K562 (cell line): ENCODE data around the gene MRPS18B. TPM values are rescaled to one million over a fixed set of nuclear protein-coding genes. Genes with fewer than 3 reads are reported as not detected.

Source experiments
- ADNP ChIP-seq: fragments of 200-800 bp; sonication (Bioruptor generic); IDR thresholded peaks from 2 replicates; pipeline ENCODE4 v1.6.1; 2016; ENCODE audit warnings: missing genetic modification characterization, missing compliant biosample characterization
- ATF7 ChIP-seq: fragments of 450-650 bp; IDR thresholded peaks from 2 replicates; pipeline ENCODE4 v1.7.1; 2014; ENCODE audit warnings: mild to moderate bottlenecking, moderate library complexity
- CBFB ChIP-seq: sonication (generic); formaldehyde crosslinking; IDR thresholded peaks from 2 replicates; pipeline ENCODE4 v1.4.0; 2020; ENCODE audit warnings: mild to moderate bottlenecking, missing genetic modification reagents
- EGR1 ChIP-seq: fragments of 450-650 bp; conservative IDR thresholded peaks from 2 replicates; pipeline ENCODE4 v1.6.1; 2017; ENCODE audit warnings: mild to moderate bottlenecking
- EP400 ChIP-seq: fragments of 450-650 bp; IDR thresholded peaks from 2 replicates; pipeline ENCODE4 v1.6.1; 2017; ENCODE audit warnings: antibody characterized with exemption, mild to moderate bottlenecking, moderate library complexity
- EWSR1 ChIP-seq: fragments of 450-650 bp; IDR thresholded peaks from 2 replicates; pipeline ENCODE4 v1.6.1; 2018; ENCODE audit warnings: borderline replicate concordance, mild to moderate bottlenecking, low read depth, moderate library complexity; ENCODE audit not compliant: partially characterized antibody
- HIVEP1 ChIP-seq: fragments of 250-450 bp; sonication (Bioruptor Pico); IDR thresholded peaks from 2 replicates; pipeline ENCODE4 v1.4.0; 2020; ENCODE audit warnings: mild to moderate bottlenecking
- MBD2 ChIP-seq: sonication (generic); IDR thresholded peaks from 2 replicates; pipeline ENCODE4 v1.6.1; 2016; ENCODE audit warnings: low read depth, borderline replicate concordance
- NCOR1 ChIP-seq: fragments of 450-650 bp; IDR thresholded peaks from 2 replicates; pipeline ENCODE4 v1.6.1; 2016; ENCODE audit warnings: mild to moderate bottlenecking, moderate library complexity
- NFE2 ChIP-seq: IDR thresholded peaks from 2 replicates; pipeline ENCODE4 v1.6.1; 2014; ENCODE audit warnings: antibody characterized with exemption, low read depth
- PKNOX1 ChIP-seq: fragments of 450-650 bp; IDR thresholded peaks from 2 replicates; pipeline ENCODE4 v1.6.1; 2016
- POLR3G ChIP-seq: IDR thresholded peaks from 2 replicates; pipeline ENCODE4 v1.6.1; 2011; ENCODE audit not compliant: insufficient read length, insufficient replicate concordance; ENCODE audit errors: extremely low read depth
- SMAD4 ChIP-seq: fragments of 250-450 bp; sonication (Bioruptor Pico); conservative IDR thresholded peaks from 2 replicates; pipeline ENCODE4 v1.8.0; 2021; ENCODE audit warnings: inconsistent platforms, mild to moderate bottlenecking, moderate library complexity
- WHSC1 ChIP-seq: IDR thresholded peaks from one replicate; pipeline ENCODE4 v1.6.1; 2012; ENCODE audit warnings: low read length, control low read depth, inconsistent platforms
- ZBTB1 ChIP-seq: sonication (generic); formaldehyde crosslinking; IDR thresholded peaks from 2 replicates; pipeline ENCODE4 v1.8.1; 2023; ENCODE audit warnings: missing genetic modification reagents, low read depth, mild to moderate bottlenecking, borderline replicate concordance
- ZFPM2 ChIP-seq: fragments of 250-450 bp; sonication (Bioruptor Pico); IDR thresholded peaks from 2 replicates; pipeline ENCODE4 v1.5.1; 2022; ENCODE audit warnings: mild to moderate bottlenecking
- ZHX1 ChIP-seq: fragments of 150-350 bp; conservative IDR thresholded peaks from 2 replicates; pipeline ENCODE4 v1.6.1; 2014; ENCODE audit warnings: low read length
- ZNF184 ChIP-seq: sonication (generic); formaldehyde crosslinking; IDR thresholded peaks from 2 replicates; pipeline ENCODE4 v1.5.0; 2020; ENCODE audit warnings: missing genetic modification reagents
- ZNF75A ChIP-seq: fragments of 450-650 bp; formaldehyde crosslinking; IDR thresholded peaks from 2 replicates; pipeline ENCODE4 v1.4.0; 2020; ENCODE audit warnings: mild to moderate bottlenecking
- ZNF830 ChIP-seq: fragments of 250-450 bp; sonication (Bioruptor Pico); IDR thresholded peaks from 2 replicates; pipeline ENCODE4 v1.5.0; 2021; ENCODE audit warnings: mild to moderate bottlenecking
- ZZZ3 ChIP-seq: fragments of 450-650 bp; IDR thresholded peaks from 2 replicates; pipeline ENCODE4 v1.6.1; 2016; ENCODE audit warnings: antibody characterized with exemption, mild to moderate bottlenecking, moderate library complexity
- polyA plus RNA-seq, 8 experiments: library from polyadenylated mRNA; depleted of rRNA in 4 of 8; stranded (reverse) in 5 of 8; unstranded in 3 of 8; fragments of >200 nt; fragmentation: Nextera tagmentation in 2 of 8; fragmentation: Illumina TruSeq in 1 of 8; extraction: Ambion mirVana in 2 of 8; extraction: Trizol in 1 of 8; gene quantifications; 2 replicates each; pipeline versions ENCODE4 v1.2.1 to v1.2.3, GENCODE V29; 2011 to 2014; ENCODE audit warnings: inconsistent platforms in 1 of 8, missing spikeins in 1 of 8
- total RNA-seq, 7 experiments: library from RNA; depleted of rRNA in 6 of 7; stranded (reverse); fragments of >200 nt in 6 of 7; fragmentation: Illumina TruSeq in 2 of 7; extraction: Trizol in 2 of 7; gene quantifications; 2 replicates each; pipeline versions ENCODE4 v1.2.1 to v1.2.3, GENCODE V29; 2011 to 2021; ENCODE audit warnings: low replicate concordance in 1 of 7
- TF ChIP-seq, protein P1 (sequence below): fragments of 250-450 bp; sonication (Bioruptor Pico); IDR thresholded peaks from 2 replicates; pipeline ENCODE4 v1.8.0; 2021; ENCODE audit warnings: moderate library complexity, mild to moderate bottlenecking, inconsistent platforms
- TF ChIP-seq, protein P2 (sequence below): fragments of 450-650 bp; formaldehyde crosslinking; IDR thresholded peaks from 2 replicates; pipeline ENCODE4 v1.4.0; 2022; ENCODE audit warnings: mild to moderate bottlenecking, moderate library complexity
- TF ChIP-seq, protein P3 (sequence below): fragments of 450-650 bp; IDR thresholded peaks from 2 replicates; pipeline ENCODE4 v1.7.0; 2016; ENCODE audit warnings: borderline replicate concordance

The MRPS18B gene
- total and polyA plus RNA-seq, 9 of the 15 experiments (the other 6 are each of a cell fraction or from before 2014, with no cell fraction given), result 132 to 383 (median 178) TPM

DNA sequence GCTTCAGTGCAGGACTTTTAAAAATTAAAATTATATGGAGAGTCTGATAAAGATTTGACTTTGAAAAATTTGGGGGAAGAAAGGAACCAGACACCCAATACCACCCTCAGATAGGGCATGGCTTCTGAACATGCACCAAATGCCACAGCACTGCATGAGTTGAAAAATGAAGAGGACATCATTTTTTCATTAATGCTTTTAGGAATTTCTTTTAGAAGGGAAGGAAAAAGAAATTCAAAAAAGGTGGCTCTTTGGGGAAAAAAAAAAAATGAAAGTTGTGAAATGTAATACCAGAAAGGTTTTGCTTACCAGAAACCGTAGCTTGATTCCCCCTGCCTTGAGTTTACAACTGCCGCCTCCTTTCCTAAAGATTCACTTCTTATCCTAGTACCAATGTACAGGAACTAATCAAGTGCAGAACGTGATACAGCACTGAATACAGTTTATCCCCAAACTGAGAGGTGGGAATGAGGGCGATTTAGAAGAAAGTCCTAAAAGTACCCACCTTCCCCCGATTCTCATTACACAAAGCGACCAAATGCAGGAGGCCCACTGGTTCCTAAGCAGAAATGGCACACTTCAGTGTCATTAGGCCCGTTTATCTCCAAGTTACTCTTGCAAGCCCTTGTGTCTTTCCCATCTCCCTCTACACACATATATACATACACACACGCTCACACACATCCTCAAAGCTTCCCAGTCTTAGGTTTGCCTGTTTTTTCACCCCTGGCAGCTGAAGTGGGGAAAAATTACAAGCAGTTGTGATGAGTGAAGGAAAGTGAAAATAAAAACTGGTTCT, 3.4 kb upstream of the MRPS18B start (continued):
- TF ChIP-seq ATF7 (no peak), ZNF75A (no peak), SMAD4 (CRISPR knock-in tag) (no peak), NCOR1 (no peak), ZFPM2 (CRISPR knock-in tag) (peak; percentile 41; the same call in 1 of the 2 replicates), ZBTB1 (CRISPR knock-in tag) (no peak), EWSR1 (peak; percentile 54), ZZZ3 (no peak), EP400 (no peak), NFE2 (no peak), WHSC1 (no peak), ZNF184 (CRISPR knock-in tag) (no peak), ZNF830 (CRISPR knock-in tag) (peak; percentile 90), CBFB (no peak), PKNOX1 (no peak), EGR1 (0 out of 2 replicates have a peak, but pooled peaks have one; percentile 3), ZHX1 (no peak), POLR3G (no peak), HIVEP1 (CRISPR knock-in tag) (no peak), ADNP (tag) (no peak), MBD2 (no peak)
- TF ChIP-seq, protein P1, sequence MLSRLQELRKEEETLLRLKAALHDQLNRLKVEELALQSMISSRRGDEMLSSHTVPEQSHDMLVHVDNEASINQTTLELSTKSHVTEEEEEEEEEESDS, result no peak
- TF ChIP-seq, protein P2, sequence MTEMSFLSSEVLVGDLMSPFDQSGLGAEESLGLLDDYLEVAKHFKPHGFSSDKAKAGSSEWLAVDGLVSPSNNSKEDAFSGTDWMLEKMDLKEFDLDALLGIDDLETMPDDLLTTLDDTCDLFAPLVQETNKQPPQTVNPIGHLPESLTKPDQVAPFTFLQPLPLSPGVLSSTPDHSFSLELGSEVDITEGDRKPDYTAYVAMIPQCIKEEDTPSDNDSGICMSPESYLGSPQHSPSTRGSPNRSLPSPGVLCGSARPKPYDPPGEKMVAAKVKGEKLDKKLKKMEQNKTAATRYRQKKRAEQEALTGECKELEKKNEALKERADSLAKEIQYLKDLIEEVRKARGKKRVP, result no peak; the same call in 1 of the 2 replicates
- TF ChIP-seq, protein P3, sequence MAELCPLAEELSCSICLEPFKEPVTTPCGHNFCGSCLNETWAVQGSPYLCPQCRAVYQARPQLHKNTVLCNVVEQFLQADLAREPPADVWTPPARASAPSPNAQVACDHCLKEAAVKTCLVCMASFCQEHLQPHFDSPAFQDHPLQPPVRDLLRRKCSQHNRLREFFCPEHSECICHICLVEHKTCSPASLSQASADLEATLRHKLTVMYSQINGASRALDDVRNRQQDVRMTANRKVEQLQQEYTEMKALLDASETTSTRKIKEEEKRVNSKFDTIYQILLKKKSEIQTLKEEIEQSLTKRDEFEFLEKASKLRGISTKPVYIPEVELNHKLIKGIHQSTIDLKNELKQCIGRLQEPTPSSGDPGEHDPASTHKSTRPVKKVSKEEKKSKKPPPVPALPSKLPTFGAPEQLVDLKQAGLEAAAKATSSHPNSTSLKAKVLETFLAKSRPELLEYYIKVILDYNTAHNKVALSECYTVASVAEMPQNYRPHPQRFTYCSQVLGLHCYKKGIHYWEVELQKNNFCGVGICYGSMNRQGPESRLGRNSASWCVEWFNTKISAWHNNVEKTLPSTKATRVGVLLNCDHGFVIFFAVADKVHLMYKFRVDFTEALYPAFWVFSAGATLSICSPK, result no peak
